Fibroblast of skin of left quadriceps (primary cell): ENCODE data around the gene SYNM.
A peak's percentile ranks its signal among the peaks of the same experiment; 100 is the strongest.
"Not testable (repeated sequence)": the region's sequence is repeated elsewhere in the genome, so short reads cannot be mapped to it uniquely, and the experiment has no call there.

Source experiments
- DNase-seq, 2 experiments: peaks; one replicate each; pipeline ENCODE4 v3.0.0-alpha.2; 2013; ENCODE audit warnings: low read depth in 2 of 2

SYNM gene

GRCh38 chr15:99104788-99105513, at the start of gene SYNM:
Gene SYNM, plus strand, starts transcription at chr15:99105080. Its CDS starts 120 bp downstream, at chr15:99105200.
- peak; percentile 26 to 43 for DNase-seq

GRCh38 chr15:99055555-99056134, 49.2 kb upstream of the SYNM start:
- DNase-seq, result no peak

GRCh38 chr15:99057020-99057419, 47.9 kb upstream of the SYNM start:
- no peak for DNase-seq

- DNase-seq, result no peak
These were observed 47.0 kb upstream of the SYNM start for GRCh38 chr15:99057697-99058420.

GRCh38 chr15:99058421-99058870, 46.4 kb upstream of the SYNM start:
- DNase-seq, result no peak

- DNase-seq, result peak; percentile 90 to 91
These were observed 45.6 kb upstream of the SYNM start for GRCh38 chr15:99059010-99059981.

GRCh38 chr15:99060186-99060585, 44.7 kb upstream of the SYNM start:
- not testable (repeated sequence) for DNase-seq

- DNase-seq, result no peak
These were observed 42.7 kb upstream of the SYNM start for GRCh38 chr15:99062226-99062625.

- DNase-seq, result no peak
These were observed 36.7 kb upstream of the SYNM start for GRCh38 chr15:99068186-99068585.

GRCh38 chr15:99070208-99070607, 34.7 kb upstream of the SYNM start:
- DNase-seq, result no peak

- no peak for DNase-seq
These were observed 33.7 kb upstream of the SYNM start for GRCh38 chr15:99071091-99071680.

GRCh38 chr15:99073008-99073717, 31.7 kb upstream of the SYNM start:
- DNase-seq, result no peak

GRCh38 chr15:99074446-99074845, 30.4 kb upstream of the SYNM start:
- DNase-seq, result no peak

GRCh38 chr15:99075059-99075652, 29.7 kb upstream of the SYNM start:
- not testable (repeated sequence) for DNase-seq

- no peak for DNase-seq
These were observed 28.8 kb upstream of the SYNM start for GRCh38 chr15:99076109-99076508.

- peak; percentile 75 to 79 for DNase-seq
These were observed 28.1 kb upstream of the SYNM start for GRCh38 chr15:99076555-99077308.

- DNase-seq, result no peak
These were observed 22.1 kb upstream of the SYNM start for GRCh38 chr15:99082798-99083197.

GRCh38 chr15:99084965-99085364, 19.9 kb upstream of the SYNM start:
- DNase-seq, result no peak
